Adrenal gland (tissue), 5 donors: ENCODE data around the gene KRTAP27-1.

Source experiments
- POLR2A ChIP-seq, 2 donors: fragments of 450-650 bp; IDR thresholded peaks; one replicate each; pipeline ENCODE4 v1.6.1; 2017; ENCODE audit warnings: antibody characterized with exemption in 2 of 2, mild to moderate bottlenecking in 2 of 2, moderate library complexity in 1 of 2
- TF ChIP-seq, protein P1 (sequence below), 6 experiments: fragments of 450-650 bp in 4 of 6; fragments of 200-600 bp in 2 of 6; sonication (generic) in 1 of 6; IDR thresholded peaks; 1 replicate in 5 of 6; 2 replicates in 1 of 6; pipeline versions ENCODE4 v1.5.1 to v1.8.0; 2016 to 2021; ENCODE audit warnings: antibody characterized with exemption in 6 of 6, mild to moderate bottlenecking in 2 of 6, moderate library complexity in 1 of 6
- donor health status: DM: no; HTN: no; CAD: no.

DNA sequence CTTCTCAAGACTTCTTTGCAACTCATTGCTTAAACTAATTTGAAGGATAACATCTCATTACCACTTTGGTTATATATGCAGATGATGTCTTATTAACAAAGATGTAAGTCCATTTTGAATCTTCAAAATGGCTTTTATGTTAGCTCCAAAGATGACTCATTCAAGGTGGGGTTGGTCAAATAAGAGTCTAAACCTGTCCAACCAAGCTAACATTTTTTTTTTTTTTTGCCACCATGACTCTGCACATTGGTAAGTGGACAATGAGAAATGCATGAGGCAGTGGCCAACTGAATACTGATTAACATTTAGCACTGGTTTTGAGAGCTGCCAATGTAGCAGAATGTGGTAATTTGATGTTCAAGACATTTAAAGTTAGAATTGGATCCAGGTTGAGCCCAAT, 278 bp upstream of the KRTAP27-1 start:
- TF ChIP-seq POLR2A (IDR thresholded peaks at IDR 0.05), result no peak
- TF ChIP-seq, protein P1, sequence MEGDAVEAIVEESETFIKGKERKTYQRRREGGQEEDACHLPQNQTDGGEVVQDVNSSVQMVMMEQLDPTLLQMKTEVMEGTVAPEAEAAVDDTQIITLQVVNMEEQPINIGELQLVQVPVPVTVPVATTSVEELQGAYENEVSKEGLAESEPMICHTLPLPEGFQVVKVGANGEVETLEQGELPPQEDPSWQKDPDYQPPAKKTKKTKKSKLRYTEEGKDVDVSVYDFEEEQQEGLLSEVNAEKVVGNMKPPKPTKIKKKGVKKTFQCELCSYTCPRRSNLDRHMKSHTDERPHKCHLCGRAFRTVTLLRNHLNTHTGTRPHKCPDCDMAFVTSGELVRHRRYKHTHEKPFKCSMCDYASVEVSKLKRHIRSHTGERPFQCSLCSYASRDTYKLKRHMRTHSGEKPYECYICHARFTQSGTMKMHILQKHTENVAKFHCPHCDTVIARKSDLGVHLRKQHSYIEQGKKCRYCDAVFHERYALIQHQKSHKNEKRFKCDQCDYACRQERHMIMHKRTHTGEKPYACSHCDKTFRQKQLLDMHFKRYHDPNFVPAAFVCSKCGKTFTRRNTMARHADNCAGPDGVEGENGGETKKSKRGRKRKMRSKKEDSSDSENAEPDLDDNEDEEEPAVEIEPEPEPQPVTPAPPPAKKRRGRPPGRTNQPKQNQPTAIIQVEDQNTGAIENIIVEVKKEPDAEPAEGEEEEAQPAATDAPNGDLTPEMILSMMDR (IDR thresholded peaks at IDR 0.05), result no peak
